Measurements from ENCODE around the gene MYH6.

DNA sequence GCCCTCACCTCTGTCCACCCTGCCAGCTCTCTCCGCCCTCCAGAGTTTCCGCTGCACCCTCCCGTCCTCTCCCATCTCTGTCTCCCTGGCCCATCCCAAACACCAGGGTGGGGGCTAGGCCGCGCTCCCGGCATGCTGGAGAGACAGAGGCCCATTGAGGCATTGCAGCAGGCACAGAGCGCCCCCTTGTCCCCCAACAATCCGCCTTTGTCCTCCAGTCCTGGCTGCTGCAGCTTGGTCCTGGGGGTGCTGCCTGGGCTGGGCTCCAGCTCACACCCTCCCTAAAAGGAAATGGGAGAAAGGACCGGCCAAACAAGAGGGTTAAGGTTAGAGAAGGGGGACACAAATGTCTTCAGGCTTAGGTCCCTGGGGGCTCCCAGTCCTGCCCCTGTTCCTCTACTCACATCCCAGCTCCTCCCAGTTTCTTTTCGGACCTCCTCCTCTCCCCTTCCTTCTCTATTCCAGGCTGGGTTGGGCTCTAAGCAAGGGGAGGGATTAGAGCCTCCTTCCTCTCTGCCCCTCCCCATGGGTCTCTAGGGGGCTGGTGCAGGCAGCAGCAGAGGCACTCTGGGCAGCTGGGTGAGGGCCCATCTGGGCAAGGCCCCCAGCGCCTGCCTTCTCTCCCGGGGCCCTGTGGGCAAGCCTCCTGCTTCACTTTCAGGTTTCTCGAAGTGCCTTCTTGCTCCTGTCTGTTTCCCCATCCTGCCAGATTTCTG lies 31.4 kb downstream of the MYH6 start, which contains the start of gene CMTM5:
- TF ChIP-seq, protein P1, sequence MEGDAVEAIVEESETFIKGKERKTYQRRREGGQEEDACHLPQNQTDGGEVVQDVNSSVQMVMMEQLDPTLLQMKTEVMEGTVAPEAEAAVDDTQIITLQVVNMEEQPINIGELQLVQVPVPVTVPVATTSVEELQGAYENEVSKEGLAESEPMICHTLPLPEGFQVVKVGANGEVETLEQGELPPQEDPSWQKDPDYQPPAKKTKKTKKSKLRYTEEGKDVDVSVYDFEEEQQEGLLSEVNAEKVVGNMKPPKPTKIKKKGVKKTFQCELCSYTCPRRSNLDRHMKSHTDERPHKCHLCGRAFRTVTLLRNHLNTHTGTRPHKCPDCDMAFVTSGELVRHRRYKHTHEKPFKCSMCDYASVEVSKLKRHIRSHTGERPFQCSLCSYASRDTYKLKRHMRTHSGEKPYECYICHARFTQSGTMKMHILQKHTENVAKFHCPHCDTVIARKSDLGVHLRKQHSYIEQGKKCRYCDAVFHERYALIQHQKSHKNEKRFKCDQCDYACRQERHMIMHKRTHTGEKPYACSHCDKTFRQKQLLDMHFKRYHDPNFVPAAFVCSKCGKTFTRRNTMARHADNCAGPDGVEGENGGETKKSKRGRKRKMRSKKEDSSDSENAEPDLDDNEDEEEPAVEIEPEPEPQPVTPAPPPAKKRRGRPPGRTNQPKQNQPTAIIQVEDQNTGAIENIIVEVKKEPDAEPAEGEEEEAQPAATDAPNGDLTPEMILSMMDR (IDR thresholded peaks at IDR 0.05): no peak
- no peak for TF ChIP-seq POLR2A (IDR thresholded peaks at IDR 0.05)
